Lung (tissue), 12 donors: ENCODE results near the gene KRTAP3-1. TPM values are rescaled to one million over a fixed set of nuclear protein-coding genes. Genes with fewer than 3 reads are reported as not detected.

Source experiments
- ATAC-seq: fragments of 200-7000 bp; cut with Tn5 transposase; one replicate; pipeline ENCODE4 v1.9.1; 2020; ENCODE audit warnings: moderate number of reproducible peaks; ENCODE audit not compliant: insufficient read depth, low FRiP score
- DNase-seq, 3 donors: peaks; one replicate each; pipeline ENCODE4 v3.0.0-alpha.2; 2013 to 2017
- H3K27ac ChIP-seq, 2 donors: one replicate each; pipeline ENCODE4 v1.5.1; 2013; ENCODE audit warnings: mild to moderate bottlenecking in 2 of 2, moderate library complexity in 2 of 2, control low read depth in 1 of 2, inconsistent platforms in 1 of 2, low read depth in 1 of 2, low read length in 1 of 2
- H3K27me3 ChIP-seq, 3 donors: one replicate each; pipeline ENCODE4 v1.5.1; 2013; ENCODE audit warnings: low read length in 2 of 3; ENCODE audit not compliant: control insufficient read depth in 3 of 3, insufficient read depth in 3 of 3
- H3K36me3 ChIP-seq, 4 donors: one replicate each; pipeline ENCODE4 v1.5.1; 2013; ENCODE audit warnings: low read length in 4 of 4, mild to moderate bottlenecking in 1 of 4, moderate library complexity in 1 of 4; ENCODE audit not compliant: control insufficient read depth in 4 of 4, insufficient read depth in 4 of 4
- H3K4me1 ChIP-seq, 5 donors: one replicate each; pipeline ENCODE4 v1.5.1; 2013; ENCODE audit warnings: low read length in 5 of 5, mild to moderate bottlenecking in 2 of 5, moderate library complexity in 1 of 5; ENCODE audit not compliant: control insufficient read depth in 5 of 5, insufficient read depth in 5 of 5
- H3K4me3 ChIP-seq: one replicate; pipeline ENCODE4 v1.5.1; 2013; ENCODE audit warnings: mild to moderate bottlenecking, control low read depth, moderate library complexity
- H3K9ac ChIP-seq, 2 donors: one replicate each; pipeline ENCODE4 v1.5.1; 2013; ENCODE audit warnings: low read length in 2 of 2, control low read depth in 1 of 2; ENCODE audit not compliant: insufficient read depth in 1 of 2
- H3K9me3 ChIP-seq, 4 donors: one replicate each; pipeline ENCODE4 v1.5.1; 2013; ENCODE audit warnings: low read length in 3 of 4, mild to moderate bottlenecking in 1 of 4, moderate library complexity in 1 of 4; ENCODE audit not compliant: control insufficient read depth in 4 of 4, insufficient read depth in 3 of 4
- CTCF ChIP-seq: IDR thresholded peaks from 2 replicates; pipeline ENCODE4 v1.5.1; 2012; ENCODE audit warnings: mild to moderate bottlenecking; ENCODE audit errors: control extremely low read depth, extremely low read depth
- WGBS, 2 donors: extraction: QIAGEN DNeasy Blood & Tissue Kit; methylation state at CpG; one replicate each; pipeline ENCODE4 v1.1.7; 2013; 5-methylcytosine and 5-hydroxymethylcytosine counted together
- polyA plus RNA-seq, 2 donors: library from polyadenylated mRNA; stranded (reverse); fragments of 200-250 nt; gene quantifications; one replicate each; pipeline ENCODE4 v1.2.1, GENCODE V29; 2013
- total RNA-seq, 2 donors: library from RNA; depleted of rRNA in 1 of 2; stranded (reverse); fragments of >200 nt in 1 of 2; gene quantifications; one replicate each; pipeline ENCODE4 v1.2.1, GENCODE V29; 2014 to 2021
- donor health status: control.
- donor health status: control.
- donor health status: Bipolar disorder and iron deficiency.
- donor health status: healthy.
- donor health status: DM: yes; HTN: yes; CAD: no.

KRTAP3-1 gene
- total and polyA plus RNA-seq, 4 donors: not detected

- no peaks in the 10 kb centered on the region for H3K36me3 ChIP-seq
- WGBS, 2 donors: 43 to 79% methylated on average over 4 of the region's 4 CpGs
- H3K9ac ChIP-seq: no peak overlapping the region
- H3K4me1 ChIP-seq: peaks cover 0 to 5% (median 0%) of the 10 kb centered on the region in 5 donors
- H3K27ac ChIP-seq: no peak overlapping the region
- DNase-seq: peak in 1 of 3 donors; percentile 2
- H3K27me3 ChIP-seq: no peaks in the 10 kb centered on the region
- H3K9me3 ChIP-seq: no peaks in the 10 kb centered on the region
- no peak for TF ChIP-seq CTCF
- no peak for ATAC-seq
- no peak overlapping the region for H3K4me3 ChIP-seq
These were observed 403 bp upstream of the KRTAP3-1 start for GRCh38 chr17:41009301-41009760.

DNA sequence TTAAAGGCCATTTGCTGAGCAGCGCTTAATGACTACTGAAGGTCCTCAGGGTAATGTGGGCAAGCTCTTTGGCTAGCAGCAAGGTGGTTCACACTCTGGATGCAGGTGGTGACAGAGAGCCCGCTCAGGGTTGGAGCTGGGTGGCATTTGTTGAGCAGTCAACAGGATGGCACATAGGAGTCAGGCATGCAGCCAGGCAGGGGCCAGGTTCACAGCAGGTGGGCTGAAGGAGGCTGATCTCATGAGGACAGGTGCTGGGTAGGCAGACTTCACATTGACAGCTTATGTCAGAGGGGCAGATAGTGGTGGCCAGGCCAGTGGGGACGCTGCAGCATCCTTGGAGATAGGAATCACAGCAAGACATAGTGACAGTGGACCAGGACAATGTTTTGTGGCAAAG is 4.5 kb downstream of the KRTAP3-1 start:
- ATAC-seq (no peak), DNase-seq (no peak)
- peaks cover 0 to under 1% (median 0%) of the 10 kb centered on the region in 5 donors for H3K4me1 ChIP-seq
- 92 to 96% methylated on average over 3 of the region's 3 CpGs for WGBS, 2 donors
- no peak overlapping the region for H3K9ac ChIP-seq
- no peaks in the 10 kb centered on the region for H3K27me3 ChIP-seq
- H3K4me3 ChIP-seq: no peak overlapping the region
- no peak for TF ChIP-seq CTCF
- no peaks in the 10 kb centered on the region for H3K36me3 ChIP-seq
- no peak overlapping the region for H3K27ac ChIP-seq
- no peaks in the 10 kb centered on the region for H3K9me3 ChIP-seq

DNA sequence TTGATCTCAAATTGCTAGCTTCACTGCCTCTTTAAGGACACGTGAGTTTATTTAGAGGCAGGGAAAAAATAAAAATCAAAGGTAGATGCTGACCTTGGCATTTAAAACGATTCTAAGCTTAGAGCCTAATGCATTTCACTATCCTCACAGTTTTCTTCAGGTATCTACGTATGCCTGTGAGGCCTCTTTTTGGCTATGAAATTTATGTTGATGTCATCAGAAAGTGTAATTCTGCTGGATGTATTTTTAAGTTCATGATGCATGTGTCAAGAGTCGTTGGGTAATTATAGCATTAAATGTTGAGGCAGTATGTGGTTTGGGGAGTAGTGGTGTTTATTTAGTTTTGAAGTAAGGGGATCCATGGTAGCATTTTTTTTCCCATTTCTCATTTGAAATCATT is 5.0 kb downstream of the KRTAP3-1 start:
- no peak for DNase-seq

More for the DNA sequence above, 5.0 kb downstream of the KRTAP3-1 start:
- Histone ChIP-seq H3K9ac (no peak overlapping the region), H3K4me3 (no peak overlapping the region), H3K4me1 (no peaks in the 10 kb centered on the region), H3K9me3 (no peaks in the 10 kb centered on the region), H3K36me3 (no peaks in the 10 kb centered on the region), H3K27ac (no peak overlapping the region), H3K27me3 (no peaks in the 10 kb centered on the region)
- WGBS, 2 donors: 71 to 83% methylated on average over 4 of the region's 4 CpGs
- ATAC-seq: no peak
- no peak for TF ChIP-seq CTCF
